Cardiac muscle cell (in vitro differentiated cells and primary cell): Measurements from ENCODE around the gene U2SURP. TPM values are rescaled to one million over a fixed set of nuclear protein-coding genes. Genes with fewer than 3 reads are reported as not detected.

ENCODE experiments used
- DNase-seq, 2 donors: peaks; one replicate each; pipeline versions ENCODE4 v3.0.0 to v3.0.0-alpha.2; 2010 to 2017; ENCODE audit warnings: low read depth in 1 of 2, low spot score in 1 of 2
- H3K27ac ChIP-seq: fragments of 200-600 bp; sonication (generic); 2 replicates; pipeline ENCODE4 v1.5.1; 2016
- H3K27me3 ChIP-seq: fragments of 200-600 bp; sonication (generic); 2 replicates; pipeline ENCODE4 v1.6.0; 2016; ENCODE audit warnings: control low read depth
- H3K36me3 ChIP-seq: fragments of 200-600 bp; sonication (generic); 2 replicates; pipeline ENCODE4 v1.5.1; 2016; ENCODE audit warnings: control low read depth
- H3K4me1 ChIP-seq: fragments of 200-600 bp; sonication (generic); 2 replicates; pipeline ENCODE4 v1.8.1; 2017; ENCODE audit warnings: low read depth, mild to moderate bottlenecking, mixed run types
- H3K4me3 ChIP-seq: fragments of 200-600 bp; sonication (generic); 2 replicates; pipeline ENCODE4 v1.5.1; 2016; ENCODE audit warnings: mild to moderate bottlenecking
- H3K9me3 ChIP-seq: fragments of 200-600 bp; sonication (generic); 2 replicates; pipeline ENCODE4 v1.5.1; 2017; ENCODE audit warnings: low read depth, mild to moderate bottlenecking, control low read depth
- polyA plus RNA-seq: library from polyadenylated mRNA; unstranded; fragments of >200 nt; fragmentation: Nextera tagmentation; extraction: Ambion mirVana; gene quantifications from 2 replicates; pipeline ENCODE4 v1.2.1, GENCODE V29; 2016
- total RNA-seq: library from RNA; depleted of rRNA; stranded (reverse); fragments of >200 nt; gene quantifications from 2 replicates; pipeline ENCODE4 v1.2.3, GENCODE V29; 2016
- TF ChIP-seq, protein P1 (sequence below): IDR thresholded peaks from 2 replicates; pipeline ENCODE4 v1.5.1; 2012; ENCODE audit warnings: low read depth, mild to moderate bottlenecking, low read length

U2SURP gene
- total and polyA plus RNA-seq, 2 experiments from 2014 or later, result 66.4 to 89.0 TPM

- no peak overlapping the region for H3K27ac ChIP-seq
- no peaks in the 10 kb centered on the region for H3K27me3 ChIP-seq
- TF ChIP-seq, protein P1, sequence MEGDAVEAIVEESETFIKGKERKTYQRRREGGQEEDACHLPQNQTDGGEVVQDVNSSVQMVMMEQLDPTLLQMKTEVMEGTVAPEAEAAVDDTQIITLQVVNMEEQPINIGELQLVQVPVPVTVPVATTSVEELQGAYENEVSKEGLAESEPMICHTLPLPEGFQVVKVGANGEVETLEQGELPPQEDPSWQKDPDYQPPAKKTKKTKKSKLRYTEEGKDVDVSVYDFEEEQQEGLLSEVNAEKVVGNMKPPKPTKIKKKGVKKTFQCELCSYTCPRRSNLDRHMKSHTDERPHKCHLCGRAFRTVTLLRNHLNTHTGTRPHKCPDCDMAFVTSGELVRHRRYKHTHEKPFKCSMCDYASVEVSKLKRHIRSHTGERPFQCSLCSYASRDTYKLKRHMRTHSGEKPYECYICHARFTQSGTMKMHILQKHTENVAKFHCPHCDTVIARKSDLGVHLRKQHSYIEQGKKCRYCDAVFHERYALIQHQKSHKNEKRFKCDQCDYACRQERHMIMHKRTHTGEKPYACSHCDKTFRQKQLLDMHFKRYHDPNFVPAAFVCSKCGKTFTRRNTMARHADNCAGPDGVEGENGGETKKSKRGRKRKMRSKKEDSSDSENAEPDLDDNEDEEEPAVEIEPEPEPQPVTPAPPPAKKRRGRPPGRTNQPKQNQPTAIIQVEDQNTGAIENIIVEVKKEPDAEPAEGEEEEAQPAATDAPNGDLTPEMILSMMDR, result no peak
- no peak overlapping the region for H3K4me3 ChIP-seq
- no peak for DNase-seq
- peaks cover 4% of the 10 kb centered on the region for H3K4me1 ChIP-seq
- H3K36me3 ChIP-seq, result no peaks in the 10 kb centered on the region
- H3K9me3 ChIP-seq, result no peaks in the 10 kb centered on the region
Measured at GRCh38 chr3:143004823-143005222, 3.5 kb downstream of the U2SURP start.

DNA sequence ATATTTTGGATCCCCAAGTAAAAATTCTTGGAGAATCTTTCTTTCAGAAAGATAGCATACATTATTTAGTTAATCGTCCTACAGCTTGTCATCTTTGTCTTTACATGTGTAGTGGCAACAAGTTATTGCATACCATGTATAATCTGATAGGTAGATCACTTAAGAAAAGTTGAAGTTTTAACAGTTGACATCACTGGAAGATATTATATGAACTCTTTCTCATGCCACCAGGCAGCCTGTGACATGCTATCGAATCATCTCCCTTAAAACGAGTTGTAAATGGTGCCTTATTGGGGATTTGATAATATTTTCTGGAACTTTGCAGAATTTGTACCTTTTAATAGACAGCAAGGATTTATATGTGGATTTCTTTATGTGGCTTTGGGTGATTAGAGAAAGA, 8.7 kb downstream of the U2SURP start:
- DNase-seq, result no peak
- H3K9me3 ChIP-seq, result no peaks in the 10 kb centered on the region
- no peaks in the 10 kb centered on the region for H3K4me1 ChIP-seq
- H3K4me3 ChIP-seq, result no peak overlapping the region
- peaks cover 9% of the 10 kb centered on the region for H3K36me3 ChIP-seq
- H3K27ac ChIP-seq, result no peak overlapping the region
- TF ChIP-seq, protein P1, result no peak
- no peaks in the 10 kb centered on the region for H3K27me3 ChIP-seq

DNA sequence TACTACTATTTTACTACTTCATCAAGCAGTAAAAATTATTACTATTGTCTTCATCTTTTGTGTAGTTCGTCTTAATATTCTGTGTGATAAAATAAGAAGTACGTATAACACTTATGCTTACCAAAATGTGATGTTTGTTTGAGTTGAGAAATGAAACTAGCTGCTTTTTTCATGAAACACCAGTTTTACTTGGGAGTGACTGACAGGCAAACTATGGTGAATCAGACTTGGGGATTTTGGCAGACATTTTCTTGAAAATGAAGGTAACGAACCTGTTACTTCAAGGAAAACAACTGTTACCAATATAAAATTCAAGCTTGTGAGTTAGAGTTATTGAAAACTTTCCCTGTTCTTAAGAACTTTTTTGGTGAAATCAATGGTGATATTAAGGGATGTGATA, 10.3 kb downstream of the U2SURP start:
- DNase-seq, result no peak
- TF ChIP-seq, protein P1, result no peak
- Histone ChIP-seq H3K27me3 (no peaks in the 10 kb centered on the region), H3K4me3 (no peak overlapping the region), H3K36me3 (peaks cover 16% of the 10 kb centered on the region), H3K27ac (no peak overlapping the region), H3K4me1 (no peaks in the 10 kb centered on the region), H3K9me3 (no peaks in the 10 kb centered on the region)

DNA sequence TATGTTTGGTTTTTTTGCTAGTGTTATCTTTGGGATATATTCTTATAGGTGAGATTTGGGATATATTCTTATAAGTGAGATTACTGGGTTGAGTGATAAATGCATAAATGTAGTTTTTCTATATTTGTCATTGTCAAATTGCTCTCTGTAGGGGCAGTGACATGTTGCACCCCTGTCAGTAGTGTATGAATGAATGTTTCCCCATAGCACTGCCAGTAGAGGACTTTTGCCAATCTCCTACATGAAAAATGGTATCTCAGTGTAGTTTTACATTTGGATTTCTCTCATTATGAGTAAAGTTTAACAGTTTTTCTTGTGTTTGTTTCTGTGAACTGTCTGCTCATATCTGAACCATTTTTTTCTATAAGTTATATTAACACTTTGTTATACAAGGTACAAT, 13.6 kb downstream of the U2SURP start:
- peaks cover 43% of the 10 kb centered on the region for H3K36me3 ChIP-seq
- no peaks in the 10 kb centered on the region for H3K4me1 ChIP-seq
- no peaks in the 10 kb centered on the region for H3K27me3 ChIP-seq
- H3K4me3 ChIP-seq, result no peak overlapping the region
- no peaks in the 10 kb centered on the region for H3K9me3 ChIP-seq
- TF ChIP-seq, protein P1, result no peak
- no peak for DNase-seq
- no peak overlapping the region for H3K27ac ChIP-seq

GRCh38 chr3:143016321-143016972, 15.1 kb downstream of the U2SURP start:
- no peaks in the 10 kb centered on the region for H3K4me1 ChIP-seq
- H3K27ac ChIP-seq, result no peak overlapping the region

More at GRCh38 chr3:143016321-143016972, 15.1 kb downstream of the U2SURP start:
- peak in 1 of 2 donors; percentile 12 for DNase-seq
- H3K4me3 ChIP-seq, result no peak overlapping the region
- peaks cover 58% of the 10 kb centered on the region for H3K36me3 ChIP-seq
- H3K27me3 ChIP-seq, result no peaks in the 10 kb centered on the region
- TF ChIP-seq, protein P1, result peak; percentile 39
- H3K9me3 ChIP-seq, result no peaks in the 10 kb centered on the region
